Measurements from ENCODE around the gene NUP210L. TPM values are rescaled to one million over a fixed set of nuclear protein-coding genes. Genes with fewer than 3 reads are reported as not detected.

NUP210L gene
- total and polyA plus RNA-seq, 2 of the 13 experiments (the other 11 are each of a cell fraction or from before 2014, with no cell fraction given), result not detected

GRCh38 chr1:153977250-153978240 lies 177.3 kb downstream of the NUP210L start, which contains the start of gene JTB (continued):
- no peak; the same call in 1 of the 2 replicates for TF ChIP-seq STAT6 (CRISPR knock-in tag; IDR thresholded peaks at IDR 0.05; ENCODE audit: borderline replicate concordance)
- no peak for TF ChIP-seq ZNF383 (CRISPR knock-in tag; IDR thresholded peaks at IDR 0.05; ENCODE audit: borderline replicate concordance)
- TF ChIP-seq ZNF101 (CRISPR knock-in tag; IDR thresholded peaks at IDR 0.05; ENCODE audit: borderline replicate concordance, low read depth), result 0 out of 2 replicates have a peak, but pooled peaks have one; percentile 26
- no peak for TF ChIP-seq JUN (CRISPR knock-in tag; IDR thresholded peaks at IDR 0.05)
- TF ChIP-seq ZNF615 (CRISPR knock-in tag; IDR thresholded peaks at IDR 0.05; ENCODE audit: borderline replicate concordance), result no peak
- TF ChIP-seq MIXL1 (CRISPR knock-in tag; IDR thresholded peaks at IDR 0.05), result peak; percentile 38; the same call in 1 of the 2 replicates
- peak; percentile 68; the same call in 1 of the 2 replicates for TF ChIP-seq KDM5A (IDR thresholded peaks at IDR 0.05; ENCODE audit: borderline replicate concordance, low read length)
- TF ChIP-seq HMGXB3 (CRISPR knock-in tag; IDR thresholded peaks at IDR 0.05; ENCODE audit: borderline replicate concordance), result peak; percentile 98
- TF ChIP-seq GTF3A (CRISPR knock-in tag; conservative IDR thresholded peaks at IDR 0.05), result no peak
- TF ChIP-seq ZGPAT (CRISPR knock-in tag; IDR thresholded peaks at IDR 0.05), result peak; percentile 92

Data from HepG2 (cell line).